ENCODE results near the gene CALCB.

CALCB gene

GRCh38 chr11:15091175-15091574 lies 17.8 kb downstream of the CALCB start:
- no peak for TF ChIP-seq CTCF (IDR thresholded peaks at IDR 0.05; ENCODE audit: extremely low read depth, missing control alignments)
- DNase-seq (ENCODE audit: low spot score) = no peak

GRCh38 chr11:15091625-15092024 lies 18.2 kb downstream of the CALCB start:
- no peak for DNase-seq (ENCODE audit: low spot score)
- no peak for TF ChIP-seq CTCF (IDR thresholded peaks at IDR 0.05; ENCODE audit: extremely low read depth, missing control alignments)

- no peak for DNase-seq (ENCODE audit: low spot score)
- no peak for TF ChIP-seq CTCF (IDR thresholded peaks at IDR 0.05; ENCODE audit: extremely low read depth, missing control alignments)
These were observed 20.0 kb downstream of the CALCB start for GRCh38 chr11:15093432-15093831.

GRCh38 chr11:15095736-15096228 lies 22.4 kb downstream of the CALCB start:
- no peak for DNase-seq (ENCODE audit: low spot score)
- no peak for TF ChIP-seq CTCF (IDR thresholded peaks at IDR 0.05; ENCODE audit: extremely low read depth, missing control alignments)

GRCh38 chr11:15097411-15097810 lies 24.0 kb downstream of the CALCB start:
- DNase-seq (ENCODE audit: low spot score) = no peak
- TF ChIP-seq CTCF (IDR thresholded peaks at IDR 0.05; ENCODE audit: extremely low read depth, missing control alignments) = no peak

- TF ChIP-seq CTCF (IDR thresholded peaks at IDR 0.05; ENCODE audit: extremely low read depth, missing control alignments) = no peak
These were observed 25.9 kb downstream of the CALCB start for GRCh38 chr11:15099267-15099666.

GRCh38 chr11:15101072-15101709 lies 27.8 kb downstream of the CALCB start:
- peak; percentile 67 for TF ChIP-seq CTCF (IDR thresholded peaks at IDR 0.05; ENCODE audit: extremely low read depth, missing control alignments)
- DNase-seq (ENCODE audit: low spot score) = peak; percentile 65

More at GRCh38 chr11:15099267-15099666, 25.9 kb downstream of the CALCB start:
- no peak for DNase-seq (ENCODE audit: low spot score)
